ENCODE results near the gene RAD51AP2.

DNA sequence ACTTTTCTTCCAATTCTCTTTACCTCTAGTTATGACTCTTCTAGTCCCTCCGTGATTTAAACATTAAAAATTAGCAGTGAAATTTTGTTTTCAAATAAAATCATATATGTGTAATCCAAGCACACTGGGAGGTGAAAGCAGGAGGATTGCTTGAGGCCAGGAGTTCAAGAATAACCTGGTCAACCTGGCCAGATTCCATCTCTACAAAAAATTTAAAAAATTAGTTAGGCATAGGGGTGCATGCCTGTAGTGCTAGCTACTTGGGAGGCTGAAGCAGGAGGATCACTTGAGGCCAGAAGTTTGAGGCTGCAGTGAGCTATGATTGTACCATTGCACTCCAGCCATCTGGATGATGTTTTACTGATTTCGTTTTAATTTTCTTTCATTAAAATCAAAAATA is 15.3 kb upstream of the RAD51AP2 start:
- TF ChIP-seq GABPA (IDR thresholded peaks at IDR 0.05; ENCODE audit: borderline replicate concordance, insufficient read depth, low read length) (no peak), CEBPB (IDR thresholded peaks at IDR 0.05; ENCODE audit: low read depth, low read length) (no peak)

Data from H1 (cell line).